Activated naive CD4-positive, alpha-beta T cell (primary cell): Measurements from ENCODE around the gene PITX3.
A peak's percentile ranks its signal among the peaks of the same experiment; 100 is the strongest.
"Not testable (repeated sequence)": the region's sequence is repeated elsewhere in the genome, so short reads cannot be mapped to it uniquely, and the experiment has no call there.

Experiments used
- DNase-seq, 4 experiments: peaks; one replicate each; lab custom pipeline; 2025; lab: John Stamatoyannopoulos, UW

The PITX3 gene

GRCh38 chr10:102226542-102226870 lies 14.8 kb downstream of the PITX3 start:
- no peak for DNase-seq

- DNase-seq: peak in 3 of 4 experiments; percentile 42 to 71 (median 49)
These were observed 15.4 kb downstream of the PITX3 start, which contains the start of gene ELOVL3 for GRCh38 chr10:102225646-102226541. ELOVL3 (plus strand) TSS chr10:102226299; CDS start chr10:102226549, 250 bp downstream.

- no peak for DNase-seq
These were observed 18.5 kb downstream of the PITX3 start for GRCh38 chr10:102222797-102223196.

- DNase-seq: no peak
These were observed 20.7 kb downstream of the PITX3 start for GRCh38 chr10:102220612-102221011.

GRCh38 chr10:102219370-102219769 lies 21.9 kb downstream of the PITX3 start:
- no peak for DNase-seq

GRCh38 chr10:102213599-102213998 lies 27.7 kb downstream of the PITX3 start:
- DNase-seq: not testable (repeated sequence)

GRCh38 chr10:102211615-102212299 lies 29.6 kb downstream of the PITX3 start:
- DNase-seq: no peak

- no peak for DNase-seq
These were observed 32.8 kb downstream of the PITX3 start for GRCh38 chr10:102208311-102209035.

- DNase-seq: no peak
These were observed 38.9 kb downstream of the PITX3 start for GRCh38 chr10:102202386-102202785.

GRCh38 chr10:102200751-102201640 lies 40.3 kb downstream of the PITX3 start:
- DNase-seq: no peak

- DNase-seq: no peak
These were observed 43.3 kb downstream of the PITX3 start for GRCh38 chr10:102198027-102198426.

- no peak for DNase-seq
These were observed 44.4 kb downstream of the PITX3 start for GRCh38 chr10:102196893-102197292.

GRCh38 chr10:102195296-102195870 lies 45.9 kb downstream of the PITX3 start:
- no peak for DNase-seq

- no peak for DNase-seq
These were observed 49.4 kb downstream of the PITX3 start for GRCh38 chr10:102191956-102192355.

- DNase-seq: not testable (repeated sequence)
These were observed 52.1 kb downstream of the PITX3 start for GRCh38 chr10:102188941-102189898.

- DNase-seq: no peak
These were observed 52.9 kb downstream of the PITX3 start for GRCh38 chr10:102188298-102188940.

GRCh38 chr10:102185811-102186527 lies 55.3 kb downstream of the PITX3 start:
- DNase-seq: no peak

- DNase-seq: no peak
These were observed 56.0 kb downstream of the PITX3 start for GRCh38 chr10:102185272-102185671.

GRCh38 chr10:102184606-102185005 lies 56.7 kb downstream of the PITX3 start:
- no peak for DNase-seq
